ENCODE results near the gene VDR.

DNA sequence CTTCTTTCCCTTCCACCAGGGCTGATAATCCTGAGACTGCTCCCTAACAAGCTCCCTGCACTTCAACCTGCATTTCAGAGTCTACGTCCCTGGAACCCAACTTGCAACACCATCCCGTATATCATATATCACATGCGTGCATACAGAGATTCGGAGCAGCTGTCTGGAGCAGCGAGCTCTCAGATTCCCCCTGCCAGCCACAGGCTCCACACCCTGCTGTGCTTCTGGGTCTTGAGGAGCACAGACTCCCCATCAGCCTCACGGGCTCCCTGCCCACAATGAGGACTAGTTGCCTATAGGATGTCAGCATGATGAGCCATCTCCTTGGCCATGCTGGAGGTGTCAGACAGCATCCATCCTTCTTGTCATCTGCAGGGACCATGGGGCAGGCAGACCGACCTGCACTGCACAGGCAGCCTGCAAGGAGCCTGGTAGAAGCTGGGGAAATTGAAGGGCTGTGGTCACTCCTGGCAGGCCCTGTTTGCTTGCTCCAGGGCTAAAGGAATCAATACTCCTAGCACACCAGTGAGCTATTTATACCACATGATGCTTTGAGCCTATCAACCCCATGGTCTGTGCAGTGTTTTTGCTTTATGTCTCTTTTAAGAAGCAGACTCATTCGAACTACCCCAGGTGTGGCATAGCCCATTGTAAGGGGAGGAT, 65.4 kb downstream of the VDR start:
- TF ChIP-seq EP300 (IDR thresholded peaks at IDR 0.05) (no peak), POLR2A (IDR thresholded peaks at IDR 0.05) (no peak), POLR2AphosphoS5 (IDR thresholded peaks at IDR 0.05) (no peak)
- TF ChIP-seq, protein P1, sequence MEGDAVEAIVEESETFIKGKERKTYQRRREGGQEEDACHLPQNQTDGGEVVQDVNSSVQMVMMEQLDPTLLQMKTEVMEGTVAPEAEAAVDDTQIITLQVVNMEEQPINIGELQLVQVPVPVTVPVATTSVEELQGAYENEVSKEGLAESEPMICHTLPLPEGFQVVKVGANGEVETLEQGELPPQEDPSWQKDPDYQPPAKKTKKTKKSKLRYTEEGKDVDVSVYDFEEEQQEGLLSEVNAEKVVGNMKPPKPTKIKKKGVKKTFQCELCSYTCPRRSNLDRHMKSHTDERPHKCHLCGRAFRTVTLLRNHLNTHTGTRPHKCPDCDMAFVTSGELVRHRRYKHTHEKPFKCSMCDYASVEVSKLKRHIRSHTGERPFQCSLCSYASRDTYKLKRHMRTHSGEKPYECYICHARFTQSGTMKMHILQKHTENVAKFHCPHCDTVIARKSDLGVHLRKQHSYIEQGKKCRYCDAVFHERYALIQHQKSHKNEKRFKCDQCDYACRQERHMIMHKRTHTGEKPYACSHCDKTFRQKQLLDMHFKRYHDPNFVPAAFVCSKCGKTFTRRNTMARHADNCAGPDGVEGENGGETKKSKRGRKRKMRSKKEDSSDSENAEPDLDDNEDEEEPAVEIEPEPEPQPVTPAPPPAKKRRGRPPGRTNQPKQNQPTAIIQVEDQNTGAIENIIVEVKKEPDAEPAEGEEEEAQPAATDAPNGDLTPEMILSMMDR (IDR thresholded peaks at IDR 0.05), result no peak

All from suprapubic skin (tissue), 4 donors.